Right lobe of liver (tissue), 6 donors: ENCODE measurements around the gene MPHOSPH10. TPM values are rescaled to one million over a fixed set of nuclear protein-coding genes. Genes with fewer than 3 reads are reported as not detected.

Experiments
- ATAC-seq, 4 donors: fragments of 200-7000 bp; cut with Tn5 transposase; one replicate each; pipeline ENCODE4 v1.9.1; 2020; ENCODE audit warnings: mild to moderate bottlenecking in 4 of 4, moderate library complexity in 4 of 4
- DNase-seq, 3 donors: peaks; one replicate each; pipeline ENCODE4 v3.0.0-alpha.2; 2020
- H3K27ac ChIP-seq, 3 donors: fragments of 200-600 bp; one replicate each; pipeline ENCODE4 v1.8.0; 2022
- H3K27me3 ChIP-seq, 2 donors: fragments of 200-600 bp; one replicate each; pipeline ENCODE4 v1.8.0; 2022
- H3K36me3 ChIP-seq, 4 donors: fragments of 200-600 bp; sonication (generic) in 1 of 4; one replicate each; pipeline versions ENCODE4 v1.5.1 to v1.8.0; 2017 to 2022; ENCODE audit warnings: control low read depth in 1 of 4
- H3K4me1 ChIP-seq, 4 donors: fragments of 200-600 bp; sonication (generic) in 1 of 4; one replicate each; pipeline versions ENCODE4 v1.5.1 to v1.8.0; 2017 to 2022; ENCODE audit warnings: control low read depth in 1 of 4
- H3K4me3 ChIP-seq, 3 donors: fragments of 200-600 bp; one replicate each; pipeline ENCODE4 v1.8.0; 2022
- H3K9me3 ChIP-seq, 4 donors: fragments of 200-600 bp; sonication (generic) in 1 of 4; one replicate each; pipeline versions ENCODE4 v1.5.1 to v1.8.0; 2017 to 2022; ENCODE audit warnings: control low read depth in 1 of 4
- POLR2A ChIP-seq: fragments of 450-650 bp; IDR thresholded peaks from one replicate; pipeline ENCODE4 v1.6.1; 2017; ENCODE audit warnings: antibody characterized with exemption, mild to moderate bottlenecking
- WGBS: methylation state at CpG from one replicate; pipeline ENCODE4 v1.1.6; 2018; ENCODE audit warnings: low coverage, low lambda C conversion rate; ENCODE audit not compliant: insufficient coverage; ENCODE audit errors: missing lambda C conversion rate; 5-methylcytosine and 5-hydroxymethylcytosine counted together
- intact Hi-C, 2 donors: fragments of 100-400 bp; cut with DNase I; formaldehyde crosslinking; loops; one replicate each; pipeline versions ENCODE4 v1.11.2 to v1.14.1; 2022
- total RNA-seq, 6 experiments: library from RNA; depleted of rRNA in 2 of 6; stranded (reverse); fragments of >200 nt in 2 of 6; fragmentation: NEBNext Ultra II Directional in 3 of 6; extraction: Animal tissue kit (Norgen Biotek cat#: 25700) in 3 of 6; gene quantifications; one replicate each; pipeline versions ENCODE4 v1.1.0 to v1.2.4, GENCODE V29; 2016 to 2023
- TF ChIP-seq, protein P1 (sequence below), 4 donors: fragments of 200-600 bp in 3 of 4; fragments of 450-650 bp in 1 of 4; IDR thresholded peaks; one replicate each; pipeline versions ENCODE4 v1.5.1 to v1.8.0; 2016 to 2022; ENCODE audit warnings: antibody characterized with exemption in 4 of 4, mild to moderate bottlenecking in 2 of 4
- donor health status: DM: no; HTN: yes; CAD: no.
- donor health status: DM: no; HTN: no; CAD: no.
- donor health status: DM: no; HTN: no; CAD: no.
- donor health status: DM: no; HTN: yes; CAD: no.
- donor health status: DM: no; HTN: yes; CAD: no.

The MPHOSPH10 gene
- total RNA-seq, 6 experiments from 2014 or later, result 10.4 to 14.3 (median 12.8) TPM

DNA sequence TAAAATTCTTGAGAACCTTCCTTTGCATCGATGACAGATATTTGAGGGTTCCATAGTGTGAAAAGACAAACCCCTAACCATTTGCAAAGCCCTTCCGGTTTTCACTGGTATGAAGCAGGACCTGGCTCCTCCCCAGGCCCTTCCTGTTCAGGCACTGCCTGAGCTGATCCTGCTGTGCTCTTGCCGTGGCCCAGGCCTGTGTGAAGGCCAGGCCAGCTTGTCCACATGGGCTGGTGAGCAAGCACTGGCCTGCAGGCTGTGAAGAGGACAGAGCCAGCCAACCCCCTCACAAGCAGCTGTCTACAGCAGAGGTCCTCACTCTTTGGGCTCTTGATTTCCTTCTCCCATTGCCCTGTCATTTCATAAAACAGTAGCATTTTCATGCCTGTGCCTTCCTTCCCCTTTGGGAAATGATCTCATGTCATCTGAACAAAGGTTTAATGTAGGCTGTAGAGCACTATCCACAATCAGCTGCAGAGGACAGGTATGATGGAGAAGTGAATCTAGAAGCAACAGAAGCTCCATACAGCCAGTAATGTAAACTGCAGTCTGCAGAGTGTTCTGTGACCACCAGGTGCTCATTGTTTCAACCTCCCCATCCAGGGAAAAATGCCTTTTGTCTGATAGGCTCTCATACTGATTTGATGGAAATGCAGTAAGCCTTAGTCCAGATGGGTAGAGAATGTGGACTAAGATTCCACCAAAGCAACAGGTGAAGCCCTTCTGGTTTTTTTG lies 19.8 kb downstream of the MPHOSPH10 start:
- Histone ChIP-seq H3K4me3 (no peak overlapping the region), H3K36me3 (peaks cover 0 to 49% (median 32%) of the 10 kb centered on the region in 4 donors)
- intact Hi-C loops, result no loop called here

DNA sequence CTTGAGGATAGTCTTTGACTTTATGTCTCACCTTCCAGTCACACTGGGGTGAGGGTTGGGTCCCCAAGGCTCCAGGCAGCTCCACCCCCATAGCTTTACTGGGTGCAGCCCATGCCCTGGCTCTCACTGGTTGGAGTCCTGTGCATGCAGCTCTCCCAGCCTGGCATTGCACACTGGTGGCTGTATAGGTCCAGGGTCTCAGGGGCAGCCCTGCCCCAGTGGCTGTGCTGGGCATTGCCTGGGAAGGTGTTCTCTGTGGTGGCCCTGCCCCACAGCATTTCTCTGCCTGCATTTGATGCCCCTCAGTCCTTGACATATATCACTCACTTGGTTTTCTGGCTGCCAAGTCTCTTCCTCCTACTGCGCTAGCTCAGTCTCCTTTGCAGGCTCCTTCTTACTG lies 21.2 kb downstream of the MPHOSPH10 start:
- TF ChIP-seq, protein P1, sequence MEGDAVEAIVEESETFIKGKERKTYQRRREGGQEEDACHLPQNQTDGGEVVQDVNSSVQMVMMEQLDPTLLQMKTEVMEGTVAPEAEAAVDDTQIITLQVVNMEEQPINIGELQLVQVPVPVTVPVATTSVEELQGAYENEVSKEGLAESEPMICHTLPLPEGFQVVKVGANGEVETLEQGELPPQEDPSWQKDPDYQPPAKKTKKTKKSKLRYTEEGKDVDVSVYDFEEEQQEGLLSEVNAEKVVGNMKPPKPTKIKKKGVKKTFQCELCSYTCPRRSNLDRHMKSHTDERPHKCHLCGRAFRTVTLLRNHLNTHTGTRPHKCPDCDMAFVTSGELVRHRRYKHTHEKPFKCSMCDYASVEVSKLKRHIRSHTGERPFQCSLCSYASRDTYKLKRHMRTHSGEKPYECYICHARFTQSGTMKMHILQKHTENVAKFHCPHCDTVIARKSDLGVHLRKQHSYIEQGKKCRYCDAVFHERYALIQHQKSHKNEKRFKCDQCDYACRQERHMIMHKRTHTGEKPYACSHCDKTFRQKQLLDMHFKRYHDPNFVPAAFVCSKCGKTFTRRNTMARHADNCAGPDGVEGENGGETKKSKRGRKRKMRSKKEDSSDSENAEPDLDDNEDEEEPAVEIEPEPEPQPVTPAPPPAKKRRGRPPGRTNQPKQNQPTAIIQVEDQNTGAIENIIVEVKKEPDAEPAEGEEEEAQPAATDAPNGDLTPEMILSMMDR (IDR thresholded peaks at IDR 0.05), result no peak
- no peak for TF ChIP-seq POLR2A
- Histone ChIP-seq H3K4me3 (no peak overlapping the region), H3K36me3 (peaks cover 0 to 36% (median 24%) of the 10 kb centered on the region in 4 donors), H3K27ac (no peak overlapping the region), H3K27me3 (no peaks in the 10 kb centered on the region), H3K4me1 (no peaks in the 10 kb centered on the region), H3K9me3 (no peaks in the 10 kb centered on the region)
- no peak for DNase-seq
- intact Hi-C loops, result no loop called here
- ATAC-seq, result peak in 2 of 4 donors; percentile 13 to 50
- WGBS, result 100% methylated on average over 1 of the region's 1 CpG

More for the DNA sequence above, 19.8 kb downstream of the MPHOSPH10 start:
- Histone ChIP-seq H3K27ac (no peak overlapping the region), H3K27me3 (no peaks in the 10 kb centered on the region), H3K4me1 (no peaks in the 10 kb centered on the region), H3K9me3 (no peaks in the 10 kb centered on the region)
- WGBS, result 66% methylated on average over 2 of the region's 3 CpGs
- TF ChIP-seq POLR2A, result no peak
- TF ChIP-seq, protein P1 (IDR thresholded peaks at IDR 0.05), result no peak
- peak; percentile 30 to 66 (median 48) for ATAC-seq
- no peak for DNase-seq

DNA sequence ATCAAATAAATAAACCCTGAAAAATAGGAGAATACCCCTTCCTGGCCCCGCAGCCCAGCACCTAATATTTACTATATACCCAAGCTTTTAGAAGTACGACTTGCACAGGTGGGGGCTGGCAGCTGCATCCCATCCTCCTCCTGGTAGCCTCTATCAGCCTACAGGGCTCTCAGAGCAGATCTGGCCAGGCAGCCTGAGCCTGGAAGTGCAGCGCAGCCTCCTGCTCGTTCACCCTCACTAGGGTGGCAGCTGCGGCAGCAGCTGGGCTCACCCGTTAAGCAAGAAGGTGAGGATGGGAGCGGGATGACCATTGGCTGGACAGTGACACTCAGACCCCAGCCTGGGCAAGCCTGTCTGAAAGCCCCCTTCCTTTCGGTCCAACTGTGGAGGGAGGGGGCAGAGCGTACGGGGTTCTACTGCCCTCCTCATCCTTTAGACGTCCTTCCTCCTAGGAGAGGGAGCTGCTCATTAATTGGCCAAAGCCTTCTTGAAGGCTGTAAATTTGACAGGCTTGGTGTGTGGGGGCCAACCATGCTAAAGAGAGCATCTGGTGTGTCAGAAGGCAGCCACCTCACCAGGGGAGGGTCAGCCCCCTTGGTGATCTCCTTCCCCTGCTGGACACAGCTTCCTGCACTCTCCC lies 23.3 kb downstream of the MPHOSPH10 start:
- H3K27me3 ChIP-seq, result no peaks in the 10 kb centered on the region
- H3K4me3 ChIP-seq, result no peak overlapping the region
- no peak for DNase-seq
- H3K4me1 ChIP-seq, result no peaks in the 10 kb centered on the region
- 75% methylated on average over 4 of the region's 11 CpGs for WGBS
- TF ChIP-seq, protein P1 (IDR thresholded peaks at IDR 0.05), result no peak
- no peak for TF ChIP-seq POLR2A
- H3K9me3 ChIP-seq, result no peaks in the 10 kb centered on the region
- H3K36me3 ChIP-seq, result peaks cover 0 to 17% (median 11%) of the 10 kb centered on the region in 4 donors
- H3K27ac ChIP-seq, result no peak overlapping the region
- ATAC-seq, result no peak
- intact Hi-C loops, result no loop called here

DNA sequence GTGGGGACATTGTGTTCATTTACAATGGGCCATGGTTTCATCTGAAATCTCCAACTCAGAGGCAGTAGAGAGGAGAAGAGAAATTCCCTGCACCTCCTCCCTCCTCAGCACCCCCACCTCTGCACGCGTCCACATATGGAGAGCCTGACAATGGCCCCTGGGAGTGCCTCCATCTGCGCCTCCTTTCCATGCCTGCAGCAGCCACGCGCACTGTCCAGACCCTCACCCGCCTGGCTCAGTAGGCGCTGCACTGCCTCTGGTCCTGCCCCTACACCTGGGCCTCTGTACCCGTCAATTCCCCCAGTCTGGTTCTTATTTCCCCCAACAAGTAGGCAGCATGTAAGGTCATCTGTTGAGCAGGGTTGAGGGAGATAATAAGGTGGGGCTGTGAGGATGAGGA lies 23.8 kb downstream of the MPHOSPH10 start:
- Histone ChIP-seq H3K9me3 (no peaks in the 10 kb centered on the region), H3K4me1 (no peaks in the 10 kb centered on the region), H3K27ac (no peak overlapping the region), H3K27me3 (no peaks in the 10 kb centered on the region), H3K4me3 (no peak overlapping the region), H3K36me3 (peaks cover 0 to 11% (median 5%) of the 10 kb centered on the region in 4 donors)
- DNase-seq, result no peak
- intact Hi-C loops, result no loop called here
- TF ChIP-seq, protein P1 (IDR thresholded peaks at IDR 0.05), result no peak
- no peak for TF ChIP-seq POLR2A
- WGBS, result 100% methylated on average over 1 of the region's 8 CpGs
- ATAC-seq, result no peak
